ENCODE measurements around the gene PLXDC2.

PLXDC2 gene

GRCh38 chr10:19928936-19929335 is 112.7 kb downstream of the PLXDC2 start:
- POLR2A ChIA-PET: no interaction called here
- Histone ChIP-seq H3K9me3 (ENCODE audit: control insufficient read depth, insufficient read depth, low read depth, low read length) (no peaks in the 10 kb centered on the region), H3K4me3 (ENCODE audit: low read depth, low read length) (no peak overlapping the region), H3K27ac (ENCODE audit: extremely low read depth, low read depth, low read length) (no peak overlapping the region), H3K4me1 (ENCODE audit: control insufficient read depth, insufficient read depth, low read length) (peaks cover 7% of the 10 kb centered on the region), H3K36me3 (ENCODE audit: control insufficient read depth in 2 of 2, insufficient read depth in 1 of 2, low read length in 2 of 2) (no peaks in the 10 kb centered on the region)
- CTCF ChIA-PET: no interaction called here
- no peak for TF ChIP-seq ZBTB1 (tag by site-specific recombination; IDR thresholded peaks at IDR 0.05)
- no peak for TF ChIP-seq ZNF837 (tag by site-specific recombination; IDR thresholded peaks at IDR 0.05)
- no peak for TF ChIP-seq ZBTB21 (tag by site-specific recombination; IDR thresholded peaks at IDR 0.05)
- TF ChIP-seq, protein P1, sequence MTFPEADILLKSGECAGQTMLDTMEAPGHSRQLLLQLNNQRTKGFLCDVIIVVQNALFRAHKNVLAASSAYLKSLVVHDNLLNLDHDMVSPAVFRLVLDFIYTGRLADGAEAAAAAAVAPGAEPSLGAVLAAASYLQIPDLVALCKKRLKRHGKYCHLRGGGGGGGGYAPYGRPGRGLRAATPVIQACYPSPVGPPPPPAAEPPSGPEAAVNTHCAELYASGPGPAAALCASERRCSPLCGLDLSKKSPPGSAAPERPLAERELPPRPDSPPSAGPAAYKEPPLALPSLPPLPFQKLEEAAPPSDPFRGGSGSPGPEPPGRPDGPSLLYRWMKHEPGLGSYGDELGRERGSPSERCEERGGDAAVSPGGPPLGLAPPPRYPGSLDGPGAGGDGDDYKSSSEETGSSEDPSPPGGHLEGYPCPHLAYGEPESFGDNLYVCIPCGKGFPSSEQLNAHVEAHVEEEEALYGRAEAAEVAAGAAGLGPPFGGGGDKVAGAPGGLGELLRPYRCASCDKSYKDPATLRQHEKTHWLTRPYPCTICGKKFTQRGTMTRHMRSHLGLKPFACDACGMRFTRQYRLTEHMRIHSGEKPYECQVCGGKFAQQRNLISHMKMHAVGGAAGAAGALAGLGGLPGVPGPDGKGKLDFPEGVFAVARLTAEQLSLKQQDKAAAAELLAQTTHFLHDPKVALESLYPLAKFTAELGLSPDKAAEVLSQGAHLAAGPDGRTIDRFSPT (tag by site-specific recombination; IDR thresholded peaks at IDR 0.05): no peak
- no peak for TF ChIP-seq ZNF626 (tag by site-specific recombination; IDR thresholded peaks at IDR 0.05)

DNA sequence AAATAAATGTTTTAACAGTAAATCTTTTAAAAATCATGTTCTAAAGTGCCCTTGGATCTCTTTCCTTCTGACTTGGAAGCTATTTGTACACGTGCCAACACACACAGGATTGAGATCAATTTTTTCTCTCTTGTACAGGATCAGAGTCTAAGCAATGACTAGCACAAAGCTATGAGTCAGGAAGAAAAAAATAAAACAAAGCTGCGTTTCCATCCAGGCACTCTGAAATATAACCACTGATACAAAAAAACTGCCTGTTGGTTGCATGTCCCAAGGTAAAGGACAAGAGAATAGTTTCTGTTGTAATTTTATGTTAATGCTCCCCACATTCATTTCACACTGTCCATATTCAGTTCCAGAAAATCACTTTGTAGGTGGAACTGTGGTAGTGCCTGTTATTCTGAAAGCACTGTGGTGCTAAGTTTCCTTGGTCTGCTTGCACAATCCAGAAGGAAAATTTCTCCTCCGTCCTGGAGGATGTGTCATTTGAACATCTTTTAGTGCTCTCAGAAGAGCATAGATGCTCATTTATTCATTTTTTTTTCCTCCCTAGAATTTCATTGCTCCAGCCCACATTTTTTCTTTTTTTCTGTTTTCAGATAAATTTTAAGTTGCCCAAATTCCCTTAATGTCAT is 113.4 kb downstream of the PLXDC2 start:
- TF ChIP-seq ZNF529 (tag by site-specific recombination; IDR thresholded peaks at IDR 0.05; ENCODE audit: insufficient replicate concordance): no peak
- TF ChIP-seq, protein P2, sequence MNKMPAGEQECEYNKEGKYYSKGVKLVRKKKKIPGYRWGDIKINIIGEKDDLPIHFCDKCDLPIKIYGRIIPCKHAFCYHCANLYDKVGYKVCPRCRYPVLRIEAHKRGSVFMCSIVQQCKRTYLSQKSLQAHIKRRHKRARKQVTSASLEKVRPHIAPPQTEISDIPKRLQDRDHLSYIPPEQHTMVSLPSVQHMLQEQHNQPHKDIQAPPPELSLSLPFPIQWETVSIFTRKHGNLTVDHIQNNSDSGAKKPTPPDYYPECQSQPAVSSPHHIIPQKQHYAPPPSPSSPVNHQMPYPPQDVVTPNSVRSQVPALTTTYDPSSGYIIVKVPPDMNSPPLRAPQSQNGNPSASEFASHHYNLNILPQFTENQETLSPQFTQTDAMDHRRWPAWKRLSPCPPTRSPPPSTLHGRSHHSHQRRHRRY (tag by site-specific recombination; IDR thresholded peaks at IDR 0.05): no peak
- no peak for TF ChIP-seq FEZF1 (tag by site-specific recombination; IDR thresholded peaks at IDR 0.05)
- TF ChIP-seq ZNF221 (tag by site-specific recombination; IDR thresholded peaks at IDR 0.05; ENCODE audit: borderline replicate concordance): no peak
- TF ChIP-seq, protein P3, sequence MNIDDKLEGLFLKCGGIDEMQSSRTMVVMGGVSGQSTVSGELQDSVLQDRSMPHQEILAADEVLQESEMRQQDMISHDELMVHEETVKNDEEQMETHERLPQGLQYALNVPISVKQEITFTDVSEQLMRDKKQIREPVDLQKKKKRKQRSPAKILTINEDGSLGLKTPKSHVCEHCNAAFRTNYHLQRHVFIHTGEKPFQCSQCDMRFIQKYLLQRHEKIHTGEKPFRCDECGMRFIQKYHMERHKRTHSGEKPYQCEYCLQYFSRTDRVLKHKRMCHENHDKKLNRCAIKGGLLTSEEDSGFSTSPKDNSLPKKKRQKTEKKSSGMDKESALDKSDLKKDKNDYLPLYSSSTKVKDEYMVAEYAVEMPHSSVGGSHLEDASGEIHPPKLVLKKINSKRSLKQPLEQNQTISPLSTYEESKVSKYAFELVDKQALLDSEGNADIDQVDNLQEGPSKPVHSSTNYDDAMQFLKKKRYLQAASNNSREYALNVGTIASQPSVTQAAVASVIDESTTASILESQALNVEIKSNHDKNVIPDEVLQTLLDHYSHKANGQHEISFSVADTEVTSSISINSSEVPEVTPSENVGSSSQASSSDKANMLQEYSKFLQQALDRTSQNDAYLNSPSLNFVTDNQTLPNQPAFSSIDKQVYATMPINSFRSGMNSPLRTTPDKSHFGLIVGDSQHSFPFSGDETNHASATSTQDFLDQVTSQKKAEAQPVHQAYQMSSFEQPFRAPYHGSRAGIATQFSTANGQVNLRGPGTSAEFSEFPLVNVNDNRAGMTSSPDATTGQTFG (tag by site-specific recombination; IDR thresholded peaks at IDR 0.05; ENCODE audit: borderline replicate concordance): no peak
- no peak for TF ChIP-seq ZNF24 (tag by site-specific recombination; IDR thresholded peaks at IDR 0.05)
- no peak for TF ChIP-seq ZSCAN23 (tag by site-specific recombination; IDR thresholded peaks at IDR 0.05)
- TF ChIP-seq ZNF416 (tag by site-specific recombination; IDR thresholded peaks at IDR 0.05): no peak
- TF ChIP-seq, protein P4, sequence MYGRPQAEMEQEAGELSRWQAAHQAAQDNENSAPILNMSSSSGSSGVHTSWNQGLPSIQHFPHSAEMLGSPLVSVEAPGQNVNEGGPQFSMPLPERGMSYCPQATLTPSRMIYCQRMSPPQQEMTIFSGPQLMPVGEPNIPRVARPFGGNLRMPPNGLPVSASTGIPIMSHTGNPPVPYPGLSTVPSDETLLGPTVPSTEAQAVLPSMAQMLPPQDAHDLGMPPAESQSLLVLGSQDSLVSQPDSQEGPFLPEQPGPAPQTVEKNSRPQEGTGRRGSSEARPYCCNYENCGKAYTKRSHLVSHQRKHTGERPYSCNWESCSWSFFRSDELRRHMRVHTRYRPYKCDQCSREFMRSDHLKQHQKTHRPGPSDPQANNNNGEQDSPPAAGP (tag by site-specific recombination; IDR thresholded peaks at IDR 0.05): no peak
- CTCF ChIA-PET: no interaction called here
- Histone ChIP-seq H3K9me3 (ENCODE audit: control insufficient read depth, insufficient read depth, low read depth, low read length) (no peaks in the 10 kb centered on the region), H3K36me3 (ENCODE audit: control insufficient read depth in 2 of 2, insufficient read depth in 1 of 2, low read length in 2 of 2) (no peaks in the 10 kb centered on the region), H3K27ac (ENCODE audit: extremely low read depth, low read depth, low read length) (no peak overlapping the region), H3K4me3 (ENCODE audit: low read depth, low read length) (no peak overlapping the region), H3K4me1 (ENCODE audit: control insufficient read depth, insufficient read depth, low read length) (peaks cover 7% of the 10 kb centered on the region)
- POLR2A ChIA-PET: no interaction called here
